GM21737 (cell line): Measurements from ENCODE around the gene ATP2B3.

ENCODE experiments used
- ATAC-seq: cut with Tn5 transposase; IDR thresholded peaks from one replicate; pipeline ENCODE4 v1.9.1; 2021; ENCODE audit warnings: mild to moderate bottlenecking, moderate library complexity; ENCODE audit not compliant: unreplicated experiment

The ATP2B3 gene

GRCh38 chrX:153530411-153531129 is 13.1 kb downstream of the ATP2B3 start:
- no peak for ATAC-seq

GRCh38 chrX:153533091-153533490 is 15.6 kb downstream of the ATP2B3 start:
- ATAC-seq = no peak

GRCh38 chrX:153537080-153537479 is 19.6 kb downstream of the ATP2B3 start:
- no peak for ATAC-seq

DNA sequence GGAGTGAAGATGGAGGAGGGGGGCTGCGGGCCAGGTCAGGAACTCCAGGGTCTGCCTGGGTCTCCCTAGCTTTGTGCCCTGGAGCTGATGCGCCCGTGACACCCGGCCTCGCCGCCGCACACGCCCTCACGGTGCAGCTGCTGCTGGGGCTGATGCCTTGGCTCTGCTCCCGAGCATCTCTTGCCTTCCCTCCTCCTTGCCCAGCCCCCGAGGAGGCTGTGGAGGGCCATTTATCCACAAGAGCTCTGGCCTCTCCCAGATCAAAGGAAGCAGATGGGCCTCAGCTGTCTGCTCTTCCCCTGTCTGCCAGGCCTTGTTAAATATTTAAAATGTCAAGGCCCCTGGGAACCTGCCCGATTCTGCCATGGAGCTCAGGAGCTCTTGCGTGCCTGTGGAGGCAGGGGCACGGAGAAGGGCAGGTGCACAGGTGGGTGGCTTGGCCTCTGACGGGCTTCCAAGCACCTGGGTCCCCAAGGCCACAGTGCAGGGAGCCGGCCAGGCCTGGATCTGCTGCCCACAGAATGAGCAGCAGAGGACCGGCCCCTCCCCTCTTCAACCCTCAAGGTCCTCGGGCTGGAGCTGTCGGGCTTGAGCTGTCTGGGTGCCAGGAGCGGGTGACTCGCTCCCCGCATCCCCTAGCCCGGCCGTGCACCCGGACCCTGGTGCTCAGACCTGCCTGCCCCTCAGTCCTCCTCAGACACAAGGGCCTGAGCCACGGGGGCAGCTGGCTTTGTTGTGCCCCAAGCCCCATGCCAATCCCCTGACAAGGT is 20.3 kb downstream of the ATP2B3 start:
- no peak for ATAC-seq

- no peak for ATAC-seq
These were observed 21.0 kb downstream of the ATP2B3 start for GRCh38 chrX:153538424-153538823.

GRCh38 chrX:153539171-153539978 is 21.9 kb downstream of the ATP2B3 start:
- no peak for ATAC-seq

DNA sequence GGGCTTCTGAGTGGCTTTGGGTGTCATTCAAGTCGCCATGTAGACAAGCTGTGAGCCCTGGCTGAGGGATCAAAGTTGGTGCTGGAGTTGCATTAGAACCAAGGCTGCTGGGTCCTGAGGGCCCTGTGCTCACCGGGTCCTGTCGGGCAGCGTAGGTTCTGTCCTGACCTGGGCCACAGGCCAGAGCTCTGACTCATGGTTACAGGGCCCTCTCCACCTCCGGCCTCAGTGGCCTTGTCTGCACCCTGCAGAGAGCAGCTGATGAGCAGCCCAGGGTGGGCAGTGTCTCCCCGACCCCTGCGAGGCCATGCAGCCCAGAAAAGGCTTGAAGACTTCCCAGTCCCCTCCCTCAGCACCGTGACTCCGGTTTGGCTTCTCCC is 22.5 kb downstream of the ATP2B3 start:
- ATAC-seq = no peak

DNA sequence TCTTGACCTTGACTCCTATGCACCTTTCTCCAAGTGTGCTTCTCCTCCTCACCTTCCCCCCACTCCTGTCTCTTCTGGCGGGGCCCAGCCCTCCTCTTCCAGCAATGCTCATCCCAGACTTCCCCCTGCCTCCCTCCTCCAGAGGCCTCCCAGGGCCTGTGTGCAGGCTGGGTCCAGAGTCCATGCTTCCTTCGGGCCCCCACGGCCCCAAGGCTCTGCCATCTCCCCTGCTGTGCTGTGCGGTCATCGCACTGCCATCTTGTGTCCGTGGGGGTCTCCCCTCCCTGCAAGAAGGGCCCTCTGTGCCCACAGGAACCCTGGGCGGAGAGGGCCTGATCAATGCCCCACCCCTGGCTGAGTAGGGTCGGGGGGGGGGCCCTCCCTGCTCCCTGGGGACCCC is 27.3 kb downstream of the ATP2B3 start:
- no peak for ATAC-seq

GRCh38 chrX:153546386-153546785 is 28.9 kb downstream of the ATP2B3 start:
- ATAC-seq = no peak

DNA sequence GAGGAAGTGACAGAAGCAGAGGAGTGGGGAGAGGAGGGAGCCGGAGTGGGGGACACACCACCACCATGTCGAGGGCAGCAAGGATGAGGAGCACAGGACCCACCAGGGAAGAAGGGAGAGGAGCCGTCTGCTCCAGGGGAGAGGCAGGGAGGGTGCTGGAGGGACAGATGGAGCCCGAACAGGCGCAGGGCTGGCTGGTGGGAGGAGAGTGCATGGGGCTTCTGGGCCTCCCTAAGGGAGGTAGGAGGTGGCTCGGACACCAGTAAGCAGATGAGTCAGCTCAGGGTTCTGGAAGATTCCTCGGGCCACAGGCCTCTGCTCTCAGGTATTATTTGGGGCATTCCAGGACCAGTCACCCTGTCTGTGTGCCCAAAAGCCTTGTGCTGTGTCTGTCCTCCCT is 29.8 kb downstream of the ATP2B3 start:
- no peak for ATAC-seq

DNA sequence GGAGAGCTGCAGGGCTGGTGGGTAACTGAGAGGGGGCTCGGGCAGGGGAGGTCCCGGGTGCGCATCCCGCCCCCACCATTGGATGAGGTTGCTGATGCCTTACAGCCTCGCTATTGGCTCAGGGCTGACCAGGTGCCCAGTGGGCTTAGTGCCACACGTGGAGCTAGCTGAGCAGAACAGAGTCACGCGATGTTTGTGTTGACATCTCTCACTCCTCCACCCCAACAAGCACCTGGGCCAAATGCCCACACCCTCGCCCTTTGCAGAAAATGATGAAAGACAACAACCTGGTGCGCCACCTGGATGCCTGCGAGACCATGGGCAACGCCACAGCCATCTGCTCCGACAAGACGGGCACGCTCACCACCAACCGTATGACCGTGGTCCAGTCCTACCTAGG is 31.8 kb downstream of the ATP2B3 start:
- no peak for ATAC-seq

DNA sequence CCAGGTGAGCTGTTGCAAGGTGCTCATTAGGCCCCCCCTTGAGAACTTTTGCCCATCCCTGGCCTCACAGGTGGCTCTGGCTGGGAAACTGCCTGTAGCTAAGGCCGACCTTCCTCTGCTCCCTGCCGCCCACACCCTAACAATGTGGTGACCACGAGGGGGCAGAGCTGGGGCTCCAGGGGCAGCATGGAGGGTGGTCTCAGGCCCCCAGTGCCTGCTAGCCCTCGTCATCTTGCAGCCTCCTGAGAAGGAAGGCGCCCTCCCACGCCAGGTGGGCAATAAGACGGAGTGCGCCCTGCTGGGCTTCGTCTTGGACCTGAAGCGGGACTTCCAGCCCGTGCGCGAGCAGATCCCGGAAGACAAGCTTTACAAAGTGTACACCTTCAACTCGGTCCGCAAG is 32.4 kb downstream of the ATP2B3 start:
- ATAC-seq = no peak

DNA sequence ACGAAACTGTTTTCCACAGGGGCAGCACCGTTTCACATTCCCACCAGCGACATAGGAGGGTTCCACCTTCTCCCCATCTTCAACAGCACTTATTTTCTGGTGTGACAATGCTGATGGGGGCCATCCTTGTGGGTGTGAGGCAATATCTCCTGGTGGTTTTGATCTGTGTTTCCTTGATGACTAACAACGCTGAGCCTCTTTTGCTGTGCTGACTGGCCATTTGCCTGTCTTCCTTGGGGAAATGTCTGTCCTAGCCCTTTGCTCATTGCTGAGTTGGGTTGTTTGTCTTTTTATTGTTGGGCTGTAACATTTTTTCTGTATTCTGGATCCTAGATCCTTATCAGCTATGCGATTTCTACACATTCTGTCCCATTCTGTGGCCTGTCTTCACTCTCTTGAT is 33.7 kb downstream of the ATP2B3 start:
- ATAC-seq = no peak

- no peak for ATAC-seq
These were observed 37.2 kb downstream of the ATP2B3 start for GRCh38 chrX:153554519-153555167.

- no peak for ATAC-seq
These were observed 39.3 kb downstream of the ATP2B3 start for GRCh38 chrX:153556767-153557166.

GRCh38 chrX:153557618-153558355 is 40.3 kb downstream of the ATP2B3 start:
- ATAC-seq = no peak

- ATAC-seq = no peak
These were observed 42.6 kb downstream of the ATP2B3 start for GRCh38 chrX:153560000-153560399.

DNA sequence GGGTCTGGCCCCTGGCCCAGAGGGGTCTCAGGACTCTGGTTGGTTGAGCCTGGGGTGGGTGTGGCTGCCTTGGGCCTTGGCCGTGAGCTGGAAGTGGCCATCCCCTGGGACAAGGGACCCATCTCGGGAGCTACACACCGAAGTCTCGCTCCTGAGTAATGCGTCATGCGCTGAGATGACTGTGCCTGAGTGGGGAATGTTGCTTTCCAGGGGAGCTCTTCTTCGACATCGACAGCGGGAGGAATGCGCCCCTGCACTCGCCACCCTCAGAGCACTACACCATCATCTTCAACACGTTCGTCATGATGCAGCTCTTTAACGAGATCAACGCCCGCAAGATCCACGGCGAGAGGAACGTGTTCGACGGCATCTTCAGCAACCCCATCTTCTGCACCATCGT is 43.0 kb downstream of the ATP2B3 start:
- ATAC-seq = no peak

GRCh38 chrX:153561337-153561736 is 43.9 kb downstream of the ATP2B3 start:
- no peak for ATAC-seq

DNA sequence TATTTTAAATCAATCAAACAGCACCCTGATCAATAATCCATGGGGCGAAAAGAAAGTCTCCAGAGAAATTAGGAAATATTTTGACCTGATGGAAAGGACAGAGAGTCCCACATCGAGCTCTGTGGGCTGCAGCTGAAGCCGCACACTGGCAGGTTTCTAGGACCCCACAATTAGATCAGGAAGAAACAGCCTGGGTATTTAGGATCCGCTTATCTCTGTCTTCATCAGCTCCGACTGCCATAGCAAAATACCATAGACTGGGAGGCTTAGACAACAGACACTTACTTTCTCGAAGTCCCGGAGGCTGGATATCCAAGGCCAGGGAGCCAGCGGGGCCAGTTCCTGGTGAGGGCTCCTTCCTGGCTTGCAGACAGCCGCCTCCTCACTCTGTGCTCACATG is 45.1 kb downstream of the ATP2B3 start:
- ATAC-seq = no peak
